ENCODE data around the gene TSPAN18. TPM values are rescaled to one million over a fixed set of nuclear protein-coding genes. Genes with fewer than 3 reads are reported as not detected.

Gene TSPAN18
- polyA plus RNA-seq, 1 experiment: 0.98 TPM

GRCh38 chr11:44903518-44903917 lies 176.8 kb downstream of the TSPAN18 start:
- H3K27ac ChIP-seq (ENCODE audit: low read depth, low read length): no peak overlapping the region
- ChIA-PET CTCF (interaction anchor here (1.7 kb wide), 1 partner anchor 9 kb away, joined by 7 read pairs; no protein-coding TSS in a partner anchor), POLR2A (no interaction called here)
- no peak for TF ChIP-seq CTCF (IDR thresholded peaks at IDR 0.05; ENCODE audit: low read depth, low read length)
- H3K9me3 ChIP-seq (ENCODE audit: control insufficient read depth, insufficient read depth, low read length): peaks cover 5% of the 10 kb centered on the region; the same call in 1 of the 2 replicates
- no peak overlapping the region for H3K4me3 ChIP-seq (ENCODE audit: low read depth, low read length)
- H3K27me3 ChIP-seq (ENCODE audit: control insufficient read depth, insufficient read depth, low read length): peaks cover 14% of the 10 kb centered on the region
- no peak for DNase-seq (ENCODE audit: low read depth, low spot score)

GRCh38 chr11:44904261-44905020 lies 177.7 kb downstream of the TSPAN18 start:
- CTCF ChIA-PET: interaction anchor here (1.7 kb wide), 1 partner anchor 10 kb away, joined by 7 read pairs; no protein-coding TSS in a partner anchor

GRCh38 chr11:44905131-44905866 lies 178.5 kb downstream of the TSPAN18 start:
- no peak for DNase-seq (ENCODE audit: low read depth, low spot score)
- ChIA-PET CTCF (no interaction called here), POLR2A (no interaction called here)
- Histone ChIP-seq H3K4me3 (ENCODE audit: low read depth, low read length) (no peak overlapping the region), H3K27ac (ENCODE audit: low read depth, low read length) (no peak overlapping the region), H3K9me3 (ENCODE audit: control insufficient read depth, insufficient read depth, low read length) (no peaks in the 10 kb centered on the region), H3K27me3 (ENCODE audit: control insufficient read depth, insufficient read depth, low read length) (peaks cover 14% of the 10 kb centered on the region)
- TF ChIP-seq CTCF (IDR thresholded peaks at IDR 0.05; ENCODE audit: low read depth, low read length): no peak

More at GRCh38 chr11:44904261-44905020, 177.7 kb downstream of the TSPAN18 start:
- Histone ChIP-seq H3K27me3 (ENCODE audit: control insufficient read depth, insufficient read depth, low read length) (peaks cover 14% of the 10 kb centered on the region), H3K9me3 (ENCODE audit: control insufficient read depth, insufficient read depth, low read length) (no peaks in the 10 kb centered on the region), H3K27ac (ENCODE audit: low read depth, low read length) (no peak overlapping the region), H3K4me3 (ENCODE audit: low read depth, low read length) (no peak overlapping the region)
- no peak for TF ChIP-seq CTCF (IDR thresholded peaks at IDR 0.05; ENCODE audit: low read depth, low read length)
- POLR2A ChIA-PET: no interaction called here
- no peak for DNase-seq (ENCODE audit: low read depth, low spot score)

GRCh38 chr11:44906649-44907048 lies 179.9 kb downstream of the TSPAN18 start:
- ChIA-PET CTCF (interaction anchor here (1.8 to 2.6 kb wide), 2 partner anchors 12 to 285 kb away, joined by 9 to 10 read pairs; no protein-coding TSS in a partner anchor), POLR2A (no interaction called here)
- H3K4me3 ChIP-seq (ENCODE audit: low read depth, low read length): no peak overlapping the region
- H3K9me3 ChIP-seq (ENCODE audit: control insufficient read depth, insufficient read depth, low read length): no peaks in the 10 kb centered on the region
- DNase-seq (ENCODE audit: low read depth, low spot score): no peak
- H3K27ac ChIP-seq (ENCODE audit: low read depth, low read length): no peak overlapping the region
- no peak for TF ChIP-seq CTCF (IDR thresholded peaks at IDR 0.05; ENCODE audit: low read depth, low read length)
- H3K27me3 ChIP-seq (ENCODE audit: control insufficient read depth, insufficient read depth, low read length): peaks cover 15% of the 10 kb centered on the region

GRCh38 chr11:44909557-44909956 lies 182.8 kb downstream of the TSPAN18 start:
- Histone ChIP-seq H3K27ac (ENCODE audit: low read depth, low read length) (no peak overlapping the region), H3K27me3 (ENCODE audit: control insufficient read depth, insufficient read depth, low read length) (peaks cover 7% of the 10 kb centered on the region), H3K9me3 (ENCODE audit: control insufficient read depth, insufficient read depth, low read length) (no peaks in the 10 kb centered on the region), H3K4me3 (ENCODE audit: low read depth, low read length) (no peak overlapping the region)
- no peak for TF ChIP-seq CTCF (IDR thresholded peaks at IDR 0.05; ENCODE audit: low read depth, low read length)
- CTCF ChIA-PET: interaction anchor here (1.1 to 4.2 kb wide), 4 partner anchors 15 to 292 kb away, joined by 3 to 230 read pairs (median 8); no protein-coding TSS in a partner anchor
- DNase-seq (ENCODE audit: low read depth, low spot score): no peak
- POLR2A ChIA-PET: no interaction called here
